NOMO-1 treated with dmso at 0.1 percent for 144 hours (cell line): Measurements from ENCODE around the gene MITF.

Source experiments
- DNase-seq: peaks from one replicate; lab custom pipeline; 2025; ENCODE audit not compliant: unreplicated experiment; lab: John Stamatoyannopoulos, UW

Gene MITF

GRCh38 chr3:69830147-69830546, 90.9 kb downstream of the MITF start:
- DNase-seq, result no peak

DNA sequence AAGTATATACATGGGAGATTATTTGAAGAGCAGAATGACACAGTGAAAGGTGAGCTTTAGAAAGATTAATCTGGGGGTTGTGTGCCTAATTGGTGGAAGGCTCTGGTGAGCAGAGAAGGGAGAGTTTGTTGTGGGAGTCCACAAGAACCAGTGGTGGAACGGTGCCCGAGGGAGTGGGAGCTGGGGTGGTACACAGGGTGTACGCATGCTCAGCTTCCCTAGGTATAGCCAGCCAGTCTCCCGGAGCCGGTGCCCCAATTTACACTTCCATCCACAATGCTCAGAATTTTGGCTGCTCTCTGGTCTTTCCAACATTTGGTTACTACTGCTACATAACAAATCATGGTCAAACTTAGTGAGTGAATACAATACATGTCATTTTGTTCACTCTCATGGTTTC, 92.5 kb downstream of the MITF start:
- DNase-seq, result no peak

GRCh38 chr3:69833591-69833990, 94.3 kb downstream of the MITF start:
- DNase-seq, result no peak

DNA sequence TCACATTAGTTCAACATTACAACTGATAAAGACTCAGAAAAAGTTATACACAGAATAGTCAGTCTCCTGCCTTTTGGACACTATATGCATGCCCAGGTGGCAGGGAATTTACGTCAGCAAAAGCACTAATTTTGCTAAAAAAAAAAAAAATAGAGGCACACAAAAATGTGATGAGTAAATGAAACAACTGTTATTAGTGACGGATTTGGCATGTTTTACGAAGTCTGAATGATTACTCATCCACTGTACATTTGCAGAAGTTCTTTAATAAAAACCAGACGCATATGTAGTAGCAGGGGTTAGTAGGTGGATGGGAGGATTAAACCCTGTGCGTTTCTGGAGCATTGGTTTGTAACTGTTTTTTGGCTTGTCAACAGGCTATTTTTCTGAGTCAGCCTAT, 99.0 kb downstream of the MITF start:
- no peak for DNase-seq

GRCh38 chr3:69838696-69839515, 99.6 kb downstream of the MITF start:
- no peak for DNase-seq

DNA sequence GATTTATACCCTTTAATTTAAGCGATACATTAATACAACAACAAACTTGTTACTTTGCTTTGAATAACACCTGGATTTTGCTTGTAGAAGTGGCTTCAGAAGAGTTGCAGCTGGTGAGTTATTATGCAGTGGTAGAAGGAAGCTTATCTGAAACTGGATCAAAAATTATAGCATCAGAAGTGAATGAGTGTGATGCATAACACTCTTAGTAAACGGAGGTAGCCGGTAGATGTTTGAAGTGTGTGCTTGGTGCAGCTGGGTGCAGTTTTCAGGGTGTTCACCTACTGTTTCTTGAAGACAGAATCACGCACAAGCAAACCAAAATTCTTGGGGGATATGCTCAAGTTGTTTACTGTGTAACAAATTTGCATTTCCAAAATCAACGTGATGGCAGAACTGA, 103.1 kb downstream of the MITF start:
- DNase-seq, result no peak

DNA sequence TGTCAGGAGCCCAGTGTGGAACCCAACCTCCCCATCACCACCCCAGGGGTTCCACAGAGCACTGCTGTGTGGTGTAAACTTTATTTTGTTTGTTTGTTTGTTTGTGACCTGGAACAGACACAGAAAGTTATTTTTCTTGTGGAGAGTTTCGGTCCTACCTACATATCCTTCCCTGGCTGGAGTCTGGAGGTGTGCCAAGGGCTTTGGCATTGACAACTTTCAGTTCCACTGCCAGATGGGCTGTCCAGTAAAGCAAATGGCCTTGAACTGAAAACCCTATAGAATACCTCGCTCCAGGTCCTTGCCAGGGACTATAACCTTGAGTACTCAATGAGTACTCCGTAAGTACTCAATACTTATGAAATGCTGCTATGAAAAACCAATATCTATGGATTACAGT, 103.5 kb downstream of the MITF start:
- no peak for DNase-seq

GRCh38 chr3:69844706-69845105, 105.4 kb downstream of the MITF start:
- no peak for DNase-seq

DNA sequence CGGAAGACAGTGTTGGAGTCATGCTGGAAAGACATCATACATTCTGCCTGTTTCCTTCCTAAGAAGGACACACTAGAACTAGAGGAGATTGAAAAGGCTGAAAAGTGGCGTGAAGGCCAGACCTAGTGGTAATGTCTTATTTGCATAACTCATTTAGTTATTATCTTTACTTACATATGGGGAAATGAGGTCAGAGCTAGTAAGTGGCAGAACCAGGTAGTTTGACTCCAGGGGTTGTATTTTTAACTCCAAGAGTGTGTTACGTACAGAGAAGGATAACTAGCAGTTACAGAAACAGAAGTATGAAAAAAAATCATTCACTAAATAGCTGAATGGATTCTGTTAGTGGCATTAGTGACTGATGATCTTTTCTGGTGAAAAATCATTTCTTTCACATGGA, 108.0 kb downstream of the MITF start:
- no peak for DNase-seq

- DNase-seq, result no peak
These were observed 108.8 kb downstream of the MITF start for GRCh38 chr3:69848113-69848512.

GRCh38 chr3:69850849-69851248, 111.6 kb downstream of the MITF start:
- DNase-seq, result no peak

- no peak for DNase-seq
These were observed 113.8 kb downstream of the MITF start for GRCh38 chr3:69853027-69853426.

GRCh38 chr3:69855436-69856162, 116.3 kb downstream of the MITF start:
- no peak for DNase-seq

DNA sequence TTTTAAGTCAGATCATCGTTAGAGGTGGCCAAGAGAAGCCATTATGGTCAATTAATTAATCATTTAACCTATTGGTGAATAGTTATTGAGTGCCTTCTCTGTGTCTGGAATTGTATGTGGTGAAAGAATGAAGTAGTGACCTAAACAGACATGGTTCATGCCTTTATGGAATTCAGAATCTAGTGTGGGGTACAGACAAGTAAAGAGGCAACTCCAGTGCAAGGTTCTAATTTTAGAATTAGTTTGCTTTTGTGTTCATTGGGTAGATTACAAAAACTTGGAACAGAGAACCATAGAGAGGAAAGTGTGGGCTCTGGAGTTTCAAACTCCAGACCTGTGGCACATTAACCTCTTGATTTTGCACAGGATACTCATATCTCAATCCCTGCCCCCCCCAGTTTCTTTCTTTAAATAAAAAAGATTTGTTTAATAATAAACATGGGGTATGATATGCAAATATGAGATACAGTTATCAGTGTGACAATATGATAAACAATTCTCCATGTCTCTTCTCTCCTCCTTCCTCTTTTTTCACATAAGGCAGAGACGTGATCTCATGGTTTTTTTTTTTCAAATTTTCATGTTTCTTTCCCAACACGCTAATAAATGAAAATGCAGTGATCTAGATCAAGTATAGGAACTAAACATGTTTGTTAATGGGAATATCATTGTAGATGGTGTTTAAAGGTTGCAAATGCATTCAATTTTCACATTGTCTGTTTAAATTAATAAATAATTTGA, 117.9 kb downstream of the MITF start:
- DNase-seq, result no peak

DNA sequence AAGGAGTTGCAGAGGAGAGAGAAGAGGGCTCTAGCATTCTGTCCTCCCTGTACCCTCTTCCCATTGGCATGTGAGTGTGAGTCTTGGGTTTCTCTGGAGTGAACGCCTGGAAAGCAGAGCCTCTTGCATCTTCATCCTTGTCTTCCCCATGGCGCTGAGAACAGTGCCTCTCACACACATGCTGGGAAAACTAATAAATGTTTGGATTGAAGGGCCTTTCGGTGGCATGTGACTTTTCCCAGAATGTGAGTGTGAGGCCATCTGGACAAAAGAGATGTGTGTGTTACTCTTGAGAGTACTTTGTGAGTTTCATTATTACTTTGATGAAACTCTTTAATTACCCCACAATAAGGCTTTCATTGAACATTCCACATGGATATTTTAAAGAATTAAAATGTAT, 122.3 kb downstream of the MITF start:
- no peak for DNase-seq

DNA sequence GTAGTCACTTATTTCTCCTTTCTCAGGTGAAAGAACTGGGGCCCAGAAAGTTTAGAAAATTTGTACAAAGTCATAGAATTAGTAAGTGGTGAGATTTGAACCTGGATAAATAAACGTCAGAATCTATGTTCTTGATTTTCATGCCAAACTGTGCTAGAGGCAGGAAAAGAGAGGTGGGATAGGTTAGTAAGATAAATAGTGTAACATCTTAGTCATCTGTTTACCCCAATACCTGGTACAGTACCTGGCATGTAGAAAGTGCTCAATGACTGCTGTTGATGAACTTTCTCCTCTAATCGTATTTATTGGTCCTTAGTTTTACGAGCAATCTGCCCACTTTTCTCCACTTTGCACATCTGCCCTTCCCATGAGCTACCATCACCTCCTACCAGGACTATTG, 124.9 kb downstream of the MITF start:
- no peak for DNase-seq

DNA sequence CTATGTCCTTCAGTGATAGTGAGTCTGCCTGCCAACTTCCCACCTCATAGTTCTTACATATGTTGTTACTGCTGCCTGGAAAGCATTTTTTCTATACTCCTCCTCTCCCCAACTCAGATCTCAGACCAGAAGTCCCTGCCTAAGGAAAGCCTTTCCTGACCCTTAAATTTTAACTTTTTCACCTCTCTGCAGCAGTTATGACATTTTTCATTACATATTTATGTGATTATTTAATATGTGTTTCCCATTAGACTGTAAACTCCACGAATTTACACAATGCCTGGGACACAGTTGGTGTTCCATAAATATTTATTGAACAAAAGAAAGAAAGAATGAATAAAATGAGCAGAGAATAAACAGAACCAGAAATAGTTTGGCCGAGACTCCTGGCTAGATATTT, 125.5 kb downstream of the MITF start:
- no peak for DNase-seq

DNA sequence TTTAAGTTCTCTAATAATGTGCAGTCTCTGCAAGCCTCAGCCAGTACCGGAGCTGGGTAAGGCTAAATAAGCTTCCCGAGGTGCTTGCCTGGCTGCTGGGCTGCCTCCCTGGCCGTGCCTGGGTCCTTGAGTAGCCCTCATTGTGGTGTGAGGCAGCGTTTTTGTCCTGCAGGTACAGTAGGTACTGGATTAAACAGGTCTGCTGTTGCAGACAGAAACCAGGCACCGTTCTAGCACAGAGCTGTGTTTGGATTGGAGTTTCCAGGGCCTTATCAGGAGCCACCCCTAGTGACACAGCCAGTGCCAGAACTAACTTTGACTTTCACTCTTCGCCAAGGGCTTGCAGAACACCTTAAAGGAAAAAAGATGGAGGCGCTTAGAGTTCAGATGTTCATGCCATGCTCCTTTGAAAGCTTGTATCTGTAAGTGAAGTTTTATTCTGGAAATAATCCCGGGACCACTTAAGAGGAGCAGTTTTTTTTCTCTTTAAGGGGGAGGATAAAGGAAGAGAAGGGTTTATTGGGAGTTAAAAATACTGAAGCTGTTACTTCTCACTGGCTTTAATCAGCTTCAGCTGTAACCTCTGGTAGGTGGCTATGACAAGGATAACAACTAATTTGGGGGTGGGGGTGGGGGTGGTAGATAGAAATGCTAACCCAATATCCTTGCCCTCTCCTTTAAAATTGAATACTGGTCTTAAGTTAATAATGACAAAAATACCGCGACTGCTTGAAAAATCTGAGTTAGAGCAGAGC, 126.8 kb downstream of the MITF start:
- no peak for DNase-seq

- no peak for DNase-seq
These were observed 127.9 kb downstream of the MITF start for GRCh38 chr3:69866988-69867720.

GRCh38 chr3:69867941-69868505, 128.8 kb downstream of the MITF start:
- DNase-seq, result no peak
